SIG-M5 treated with dmso at 0.1 percent for 504 hours (cell line): ENCODE data around the gene ZNF77.
"Not testable (repeated sequence)": the region's sequence is repeated elsewhere in the genome, so short reads cannot be mapped to it uniquely, and the experiment has no call there.

Experiments used
- DNase-seq: peaks from one replicate; lab custom pipeline; 2025; ENCODE audit not compliant: unreplicated experiment; lab: John Stamatoyannopoulos, UW

Gene ZNF77

GRCh38 chr19:2970201-2970835 is 25.5 kb upstream of the ZNF77 start:
- no peak for DNase-seq

- DNase-seq, result no peak
These were observed 24.3 kb upstream of the ZNF77 start for GRCh38 chr19:2969104-2969504.

GRCh38 chr19:2967972-2968371 is 23.2 kb upstream of the ZNF77 start:
- no peak for DNase-seq

- no peak for DNase-seq
These were observed 20.1 kb upstream of the ZNF77 start for GRCh38 chr19:2964874-2965273.

GRCh38 chr19:2963631-2964030 is 18.9 kb upstream of the ZNF77 start:
- DNase-seq, result not testable (repeated sequence)

GRCh38 chr19:2963122-2963521 is 18.4 kb upstream of the ZNF77 start:
- no peak for DNase-seq

GRCh38 chr19:2962018-2962670 is 17.4 kb upstream of the ZNF77 start:
- DNase-seq, result peak; percentile 77

GRCh38 chr19:2960120-2960519 is 15.3 kb upstream of the ZNF77 start:
- DNase-seq, result no peak

- no peak for DNase-seq
These were observed 12.4 kb upstream of the ZNF77 start for GRCh38 chr19:2957160-2957559.

GRCh38 chr19:2952953-2953481 is 8.2 kb upstream of the ZNF77 start:
- peak; percentile 53 for DNase-seq

- peak; percentile 98 for DNase-seq
These were observed 5.7 kb upstream of the ZNF77 start for GRCh38 chr19:2950286-2951124.

GRCh38 chr19:2949939-2950285 is 5.1 kb upstream of the ZNF77 start:
- DNase-seq, result no peak

GRCh38 chr19:2945575-2946184 is 909 bp upstream of the ZNF77 start:
- no peak for DNase-seq

- peak; percentile 46 for DNase-seq
These were observed 382 bp downstream of the ZNF77 start for GRCh38 chr19:2944403-2944774.

GRCh38 chr19:2942928-2943640 is 1.7 kb downstream of the ZNF77 start:
- DNase-seq, result peak; percentile 36

- not testable (repeated sequence) for DNase-seq
These were observed 8.9 kb downstream of the ZNF77 start for GRCh38 chr19:2935863-2936262.

GRCh38 chr19:2933490-2933910 is 11.3 kb downstream of the ZNF77 start:
- DNase-seq, result no peak

GRCh38 chr19:2927032-2927430 is 17.7 kb downstream of the ZNF77 start:
- DNase-seq, result no peak

- DNase-seq, result no peak
These were observed 18.3 kb downstream of the ZNF77 start for GRCh38 chr19:2926341-2927031.

- no peak for DNase-seq
These were observed 21.3 kb downstream of the ZNF77 start for GRCh38 chr19:2923510-2923909.
